Measurements from ENCODE around the gene EREG. TPM values are rescaled to one million over a fixed set of nuclear protein-coding genes. Genes with fewer than 3 reads are reported as not detected.
A peak's percentile ranks its signal among the peaks of the same experiment; 100 is the strongest.
"Not testable (repeated sequence)": the region's sequence is repeated elsewhere in the genome, so short reads cannot be mapped to it uniquely, and the experiment has no call there.

EREG gene
- total and polyA plus RNA-seq, 7 donors = 0.71 to 5.8 (median 2.0) TPM

DNA sequence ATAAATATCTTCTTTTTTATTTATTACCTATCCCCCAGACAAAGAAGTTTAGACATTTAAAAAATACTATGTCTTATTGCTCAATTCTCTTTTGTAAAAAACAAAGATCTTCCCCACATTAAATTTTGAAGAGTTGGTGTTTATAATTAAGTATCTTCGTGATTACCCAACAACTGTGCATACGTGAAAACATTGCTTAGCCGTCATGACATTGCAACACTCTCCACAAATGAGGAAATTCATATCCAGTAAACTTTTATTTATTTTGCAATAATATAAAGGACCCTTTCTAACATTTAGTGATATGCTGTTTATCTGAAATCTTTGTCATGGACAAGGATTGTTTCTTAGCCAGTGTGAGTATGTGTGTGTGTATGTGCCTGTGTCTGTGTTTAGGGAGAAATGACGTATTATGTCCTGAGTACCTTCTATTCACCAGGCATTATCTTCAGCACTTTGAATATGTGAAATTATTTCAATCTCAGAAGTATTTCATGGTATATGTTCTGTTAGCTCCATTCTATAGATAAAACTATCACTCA is 26.1 kb upstream of the EREG start:
- Histone ChIP-seq H3K9me3 (no peaks in the 10 kb centered on the region), H3K36me3 (no peaks in the 10 kb centered on the region), H3K4me1 (no peaks in the 10 kb centered on the region), H3K27ac (no peak overlapping the region), H3K27me3 (no peaks in the 10 kb centered on the region), H3K4me3 (no peak overlapping the region)
- WGBS, 2 donors = 80 to 81% methylated on average over 4 of the region's 4 CpGs
- intact Hi-C loops (cut with DNase I) = no loop called here
- DNase-seq = no peak
- TF ChIP-seq EP300 (IDR thresholded peaks at IDR 0.05) (peak in 1 of 4 donors; percentile 49), POLR2AphosphoS5 (IDR thresholded peaks at IDR 0.05) (peak in 1 of 4 donors; percentile 27)
- TF ChIP-seq, protein P1, sequence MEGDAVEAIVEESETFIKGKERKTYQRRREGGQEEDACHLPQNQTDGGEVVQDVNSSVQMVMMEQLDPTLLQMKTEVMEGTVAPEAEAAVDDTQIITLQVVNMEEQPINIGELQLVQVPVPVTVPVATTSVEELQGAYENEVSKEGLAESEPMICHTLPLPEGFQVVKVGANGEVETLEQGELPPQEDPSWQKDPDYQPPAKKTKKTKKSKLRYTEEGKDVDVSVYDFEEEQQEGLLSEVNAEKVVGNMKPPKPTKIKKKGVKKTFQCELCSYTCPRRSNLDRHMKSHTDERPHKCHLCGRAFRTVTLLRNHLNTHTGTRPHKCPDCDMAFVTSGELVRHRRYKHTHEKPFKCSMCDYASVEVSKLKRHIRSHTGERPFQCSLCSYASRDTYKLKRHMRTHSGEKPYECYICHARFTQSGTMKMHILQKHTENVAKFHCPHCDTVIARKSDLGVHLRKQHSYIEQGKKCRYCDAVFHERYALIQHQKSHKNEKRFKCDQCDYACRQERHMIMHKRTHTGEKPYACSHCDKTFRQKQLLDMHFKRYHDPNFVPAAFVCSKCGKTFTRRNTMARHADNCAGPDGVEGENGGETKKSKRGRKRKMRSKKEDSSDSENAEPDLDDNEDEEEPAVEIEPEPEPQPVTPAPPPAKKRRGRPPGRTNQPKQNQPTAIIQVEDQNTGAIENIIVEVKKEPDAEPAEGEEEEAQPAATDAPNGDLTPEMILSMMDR (IDR thresholded peaks at IDR 0.05) = no peak

DNA sequence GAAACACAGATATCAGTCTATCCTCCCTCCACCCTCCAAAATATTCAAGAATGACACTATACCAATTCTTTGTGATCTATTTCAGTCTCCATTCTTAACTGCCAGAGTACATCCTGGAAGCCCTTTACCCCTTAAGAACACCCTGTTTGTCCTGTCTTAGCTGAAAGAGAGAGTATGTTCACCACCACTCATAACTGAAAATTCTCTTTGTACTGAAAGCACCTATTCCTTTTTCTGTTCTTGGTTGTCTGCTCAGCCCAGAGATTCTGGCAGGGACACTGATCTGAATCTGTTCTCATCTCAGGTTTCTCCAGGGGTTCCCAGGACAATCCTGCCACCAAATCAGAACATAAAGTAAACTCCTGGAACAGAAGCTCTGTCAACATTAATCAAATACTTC is 25.4 kb upstream of the EREG start:
- Histone ChIP-seq H3K4me1 (no peaks in the 10 kb centered on the region), H3K4me3 (no peak overlapping the region), H3K9me3 (peaks cover 0 to 6% (median 0%) of the 10 kb centered on the region in 4 donors), H3K27ac (no peak overlapping the region), H3K27me3 (no peaks in the 10 kb centered on the region), H3K36me3 (no peaks in the 10 kb centered on the region)
- TF ChIP-seq EP300 (IDR thresholded peaks at IDR 0.05) = no peak
- TF ChIP-seq, protein P1 (IDR thresholded peaks at IDR 0.05) = no peak
- TF ChIP-seq POLR2AphosphoS5 (IDR thresholded peaks at IDR 0.05) = no peak
- TF ChIP-seq POLR2A (IDR thresholded peaks at IDR 0.05) = no peak
- intact Hi-C loops (cut with DNase I) = no loop called here
- no peak for DNase-seq

DNA sequence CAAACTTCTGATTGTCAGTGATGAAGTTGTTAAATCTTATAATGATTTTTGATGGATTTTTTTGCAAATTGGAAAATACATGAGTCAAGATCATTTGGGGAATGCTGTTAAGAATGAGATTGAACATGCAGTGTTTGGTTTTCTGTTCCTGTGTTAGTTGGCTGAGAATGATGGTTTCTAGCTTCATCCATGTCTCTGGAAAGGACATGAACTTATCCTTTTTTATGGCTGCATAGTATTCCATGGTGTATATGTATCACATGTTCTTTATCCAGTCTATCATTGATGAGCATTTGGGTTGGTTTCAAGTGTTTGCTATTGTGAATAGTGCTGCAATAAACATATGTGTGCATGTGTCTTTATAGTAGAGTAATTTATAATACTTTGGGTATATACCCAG is 24.5 kb upstream of the EREG start:
- DNase-seq; H3K36me3 ChIP-seq; H3K4me1 ChIP-seq; H3K4me3 ChIP-seq; H3K27me3 ChIP-seq; intact Hi-C loops (cut with DNase I); H3K27ac ChIP-seq: not testable (repeated sequence)
- peaks cover 0 to 10% (median 0%) of the 10 kb centered on the region in 4 donors for H3K9me3 ChIP-seq

DNA sequence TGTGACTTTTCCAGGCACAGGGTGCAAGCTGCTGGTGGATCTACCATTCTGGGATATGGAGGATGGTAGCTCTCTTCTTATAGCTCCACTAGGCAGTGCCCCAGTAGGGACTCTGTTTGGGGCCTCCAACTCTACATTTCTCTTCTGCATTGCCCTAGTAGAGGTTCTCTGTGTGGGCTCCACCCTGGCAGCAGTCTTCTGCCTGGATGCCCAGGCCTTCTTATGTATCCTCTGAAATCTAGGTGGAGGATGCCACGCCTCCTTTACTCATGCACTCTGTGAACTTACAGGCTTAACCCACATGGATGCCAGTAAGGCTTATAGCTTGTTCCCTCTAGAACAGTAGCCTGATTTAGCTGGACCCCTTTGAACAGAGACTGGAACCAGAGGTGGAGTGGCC is 20.9 kb upstream of the EREG start:
- Histone ChIP-seq H3K9me3 (peaks cover 0 to 10% (median 0%) of the 10 kb centered on the region in 4 donors), H3K4me1 (no peaks in the 10 kb centered on the region), H3K4me3 (no peak overlapping the region), H3K27me3 (no peaks in the 10 kb centered on the region), H3K27ac (no peak overlapping the region), H3K36me3 (no peaks in the 10 kb centered on the region)
- intact Hi-C loops (cut with DNase I) = no loop called here
- 45 to 89% methylated on average over 1 of the region's 1 CpG for WGBS, 2 donors
- TF ChIP-seq POLR2A (IDR thresholded peaks at IDR 0.05) = no peak
- TF ChIP-seq EP300 (IDR thresholded peaks at IDR 0.05) = no peak
- TF ChIP-seq, protein P1 (IDR thresholded peaks at IDR 0.05) = no peak
- no peak for TF ChIP-seq POLR2AphosphoS5 (IDR thresholded peaks at IDR 0.05)
- DNase-seq = no peak

DNA sequence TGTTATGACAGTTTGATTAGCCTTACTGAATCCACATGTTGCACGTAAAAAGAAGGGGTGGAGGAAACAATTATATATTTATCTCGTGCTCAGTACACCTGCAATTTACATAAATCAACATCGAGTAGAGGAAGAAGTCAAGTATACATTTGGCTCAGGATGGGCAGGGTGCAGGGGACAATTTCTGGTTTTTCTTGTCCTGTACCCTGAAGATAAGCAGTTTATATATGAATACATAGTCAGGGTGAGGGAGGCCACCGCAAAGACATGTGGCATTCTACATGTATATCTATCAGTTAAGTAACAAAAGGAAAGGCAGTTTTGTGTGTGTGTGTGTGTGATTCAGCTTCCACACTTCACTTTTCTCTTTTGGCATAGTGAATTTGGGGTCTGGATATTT is 11.1 kb upstream of the EREG start:
- Histone ChIP-seq H3K9me3 (no peaks in the 10 kb centered on the region), H3K4me1 (no peaks in the 10 kb centered on the region), H3K4me3 (no peak overlapping the region), H3K27ac (no peak overlapping the region), H3K36me3 (no peaks in the 10 kb centered on the region), H3K27me3 (no peaks in the 10 kb centered on the region)
- DNase-seq = no peak
- TF ChIP-seq EP300 (IDR thresholded peaks at IDR 0.05) = no peak
- no peak for TF ChIP-seq POLR2AphosphoS5 (IDR thresholded peaks at IDR 0.05)
- TF ChIP-seq, protein P1 (IDR thresholded peaks at IDR 0.05) = no peak
- no peak for TF ChIP-seq POLR2A (IDR thresholded peaks at IDR 0.05)
- WGBS, 2 donors = 9 to 41% methylated on average over 4 of the region's 4 CpGs
- intact Hi-C loops (cut with DNase I) = no loop called here
